Measurements from ENCODE around the gene LCE2B. TPM values are rescaled to one million over a fixed set of nuclear protein-coding genes. Genes with fewer than 3 reads are reported as not detected.
"Not testable (repeated sequence)": the region's sequence is repeated elsewhere in the genome, so short reads cannot be mapped to it uniquely, and the experiment has no call there.

The LCE2B gene
- total and polyA plus RNA-seq, 2 experiments from 2014 or later = not detected

- TF ChIP-seq EZH2phosphoT487 (IDR thresholded peaks at IDR 0.05; ENCODE audit: low read depth, severe bottlenecking, unreplicated experiment) (no peak), EZH2 (IDR thresholded peaks at IDR 0.05; ENCODE audit: borderline replicate concordance) (no peak), CTCF (IDR thresholded peaks at IDR 0.05; ENCODE audit: poor library complexity) (no peak)
- H2AFZ ChIP-seq = no peak overlapping the region
- H3K4me3 ChIP-seq = no peak overlapping the region
- no peaks in the 10 kb centered on the region for H3K9me2 ChIP-seq (replicated peaks; ENCODE audit: insufficient read depth)
- no peaks in the 10 kb centered on the region for H4K20me1 ChIP-seq (ENCODE audit: insufficient read depth, poor library complexity, severe bottlenecking)
- H3K9me3 ChIP-seq (ENCODE audit: low read depth) = no peaks in the 10 kb centered on the region
- no peaks in the 10 kb centered on the region for H3K36me3 ChIP-seq (replicated peaks; ENCODE audit: insufficient read depth, low read depth)
- H3K79me2 ChIP-seq = no peaks in the 10 kb centered on the region
- no peak overlapping the region for H3K4me2 ChIP-seq
- no peaks in the 10 kb centered on the region for H3K4me1 ChIP-seq (ENCODE audit: insufficient read depth)
- H3K27ac ChIP-seq = no peak overlapping the region
- DNase-seq (ENCODE audit: low spot score) = no peak
- 19% methylated on average over 2 of the region's 2 CpGs for WGBS (ENCODE audit: low lambda C conversion rate, missing lambda C conversion rate)
- no peaks in the 10 kb centered on the region for H3K27me3 ChIP-seq
Measured at GRCh38 chr1:152673016-152673415, 12.9 kb upstream of the LCE2B start.

GRCh38 chr1:152674983-152675382 lies 10.9 kb upstream of the LCE2B start, which contains the start of gene LCE2C:
LCE2C (plus strand) TSS chr1:152675279; CDS start chr1:152676016, 737 bp downstream.
- DNase-seq (ENCODE audit: low spot score); H3K36me3 ChIP-seq (replicated peaks; ENCODE audit: insufficient read depth, low read depth); H2AFZ ChIP-seq; H3K9me2 ChIP-seq (replicated peaks; ENCODE audit: insufficient read depth); H3K4me3 ChIP-seq; H3K27ac ChIP-seq; H3K9me3 ChIP-seq (ENCODE audit: low read depth); H3K4me1 ChIP-seq (ENCODE audit: insufficient read depth); H3K27me3 ChIP-seq; H3K79me2 ChIP-seq; H3K4me2 ChIP-seq; H4K20me1 ChIP-seq (ENCODE audit: insufficient read depth, poor library complexity, severe bottlenecking): not testable (repeated sequence)
- WGBS (ENCODE audit: low lambda C conversion rate, missing lambda C conversion rate) = 53% methylated on average over 3 of the region's 3 CpGs

GRCh38 chr1:152679459-152679858 lies 6.5 kb upstream of the LCE2B start:
- whole genome bisulfite sequencing (ENCODE audit: low lambda C conversion rate, missing lambda C conversion rate) = 81% methylated on average over 6 of the region's 6 CpGs
- TF ChIP-seq EZH2phosphoT487 (IDR thresholded peaks at IDR 0.05; ENCODE audit: low read depth, severe bottlenecking, unreplicated experiment) (no peak), CTCF (IDR thresholded peaks at IDR 0.05; ENCODE audit: poor library complexity) (no peak), EZH2 (IDR thresholded peaks at IDR 0.05; ENCODE audit: borderline replicate concordance) (no peak)
- no peak overlapping the region for H3K27ac ChIP-seq

GRCh38 chr1:152681616-152682015 lies 4.3 kb upstream of the LCE2B start:
- WGBS (ENCODE audit: low lambda C conversion rate, missing lambda C conversion rate) = 31% methylated on average over 2 of the region's 2 CpGs

More at GRCh38 chr1:152679459-152679858, 6.5 kb upstream of the LCE2B start:
- Histone ChIP-seq H3K4me2 (no peak overlapping the region), H3K27me3 (no peaks in the 10 kb centered on the region), H3K9me3 (ENCODE audit: low read depth) (peaks cover 3% of the 10 kb centered on the region), H3K4me1 (ENCODE audit: insufficient read depth) (no peaks in the 10 kb centered on the region), H3K36me3 (replicated peaks; ENCODE audit: insufficient read depth, low read depth) (no peaks in the 10 kb centered on the region), H3K4me3 (no peak overlapping the region), H3K79me2 (no peaks in the 10 kb centered on the region), H4K20me1 (ENCODE audit: insufficient read depth, poor library complexity, severe bottlenecking) (no peaks in the 10 kb centered on the region), H3K9me2 (replicated peaks; ENCODE audit: insufficient read depth) (no peaks in the 10 kb centered on the region), H2AFZ (no peak overlapping the region)
- no peak for DNase-seq (ENCODE audit: low spot score)

More at GRCh38 chr1:152681616-152682015, 4.3 kb upstream of the LCE2B start:
- TF ChIP-seq CTCF (IDR thresholded peaks at IDR 0.05; ENCODE audit: poor library complexity) (no peak), EZH2phosphoT487 (IDR thresholded peaks at IDR 0.05; ENCODE audit: low read depth, severe bottlenecking, unreplicated experiment) (no peak), EZH2 (IDR thresholded peaks at IDR 0.05; ENCODE audit: borderline replicate concordance) (no peak)
- H3K4me2 ChIP-seq = no peak overlapping the region
- no peaks in the 10 kb centered on the region for H3K9me2 ChIP-seq (replicated peaks; ENCODE audit: insufficient read depth)
- no peaks in the 10 kb centered on the region for H3K36me3 ChIP-seq (replicated peaks; ENCODE audit: insufficient read depth, low read depth)
- no peak overlapping the region for H2AFZ ChIP-seq
- no peak for DNase-seq (ENCODE audit: low spot score)
- H3K9me3 ChIP-seq (ENCODE audit: low read depth) = peaks cover 3% of the 10 kb centered on the region
- no peaks in the 10 kb centered on the region for H3K4me1 ChIP-seq (ENCODE audit: insufficient read depth)
- H3K79me2 ChIP-seq = no peaks in the 10 kb centered on the region
- no peaks in the 10 kb centered on the region for H3K27me3 ChIP-seq
- H3K4me3 ChIP-seq = no peak overlapping the region
- no peaks in the 10 kb centered on the region for H4K20me1 ChIP-seq (ENCODE audit: insufficient read depth, poor library complexity, severe bottlenecking)
- no peak overlapping the region for H3K27ac ChIP-seq
